GM12874 (cell line): ENCODE data around the gene RAB31.

Experiments used
- CTCF ChIP-seq: IDR thresholded peaks from 2 replicates; pipeline ENCODE4 v1.5.1; 2011; ENCODE audit warnings: low read depth, mild to moderate bottlenecking, control low read depth, low read length, moderate library complexity; ENCODE audit not compliant: insufficient read depth

Gene RAB31

GRCh38 chr18:9695605-9696004 is 12.5 kb upstream of the RAB31 start:
- no peak for TF ChIP-seq CTCF

- TF ChIP-seq CTCF, result no peak
Measured at GRCh38 chr18:9696112-9696511, 12.0 kb upstream of the RAB31 start.

GRCh38 chr18:9696701-9697100 is 11.4 kb upstream of the RAB31 start:
- TF ChIP-seq CTCF, result no peak

GRCh38 chr18:9697121-9697520 is 11.0 kb upstream of the RAB31 start:
- TF ChIP-seq CTCF, result no peak

- no peak for TF ChIP-seq CTCF
Measured at GRCh38 chr18:9698497-9698896, 9.6 kb upstream of the RAB31 start.

- TF ChIP-seq CTCF, result no peak
Measured at GRCh38 chr18:9700261-9700796, 7.8 kb upstream of the RAB31 start.

- no peak for TF ChIP-seq CTCF
Measured at GRCh38 chr18:9701609-9702349, 6.3 kb upstream of the RAB31 start.
